ENCODE data around the gene HHIPL2.

DNA sequence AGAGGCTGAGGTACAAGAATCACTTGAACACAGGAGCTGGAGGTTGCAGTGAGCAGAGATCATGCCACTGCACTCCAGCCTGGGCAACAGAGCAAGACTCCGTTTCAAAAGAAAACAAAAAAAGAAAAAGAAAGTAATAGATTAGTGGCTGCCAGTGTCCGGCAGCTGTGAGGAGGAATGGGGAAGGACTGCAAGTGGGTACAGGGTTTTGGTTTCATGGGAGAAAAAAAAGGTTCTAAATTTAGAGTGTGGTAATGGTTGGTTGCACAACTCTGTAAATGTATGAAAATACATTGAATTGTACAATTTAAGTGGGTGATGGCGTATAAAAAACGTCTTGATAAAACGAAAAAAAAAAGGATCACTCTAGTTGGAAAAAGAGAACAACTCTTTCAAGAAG lies 35.2 kb upstream of the HHIPL2 start:
- TF ChIP-seq, protein P1, sequence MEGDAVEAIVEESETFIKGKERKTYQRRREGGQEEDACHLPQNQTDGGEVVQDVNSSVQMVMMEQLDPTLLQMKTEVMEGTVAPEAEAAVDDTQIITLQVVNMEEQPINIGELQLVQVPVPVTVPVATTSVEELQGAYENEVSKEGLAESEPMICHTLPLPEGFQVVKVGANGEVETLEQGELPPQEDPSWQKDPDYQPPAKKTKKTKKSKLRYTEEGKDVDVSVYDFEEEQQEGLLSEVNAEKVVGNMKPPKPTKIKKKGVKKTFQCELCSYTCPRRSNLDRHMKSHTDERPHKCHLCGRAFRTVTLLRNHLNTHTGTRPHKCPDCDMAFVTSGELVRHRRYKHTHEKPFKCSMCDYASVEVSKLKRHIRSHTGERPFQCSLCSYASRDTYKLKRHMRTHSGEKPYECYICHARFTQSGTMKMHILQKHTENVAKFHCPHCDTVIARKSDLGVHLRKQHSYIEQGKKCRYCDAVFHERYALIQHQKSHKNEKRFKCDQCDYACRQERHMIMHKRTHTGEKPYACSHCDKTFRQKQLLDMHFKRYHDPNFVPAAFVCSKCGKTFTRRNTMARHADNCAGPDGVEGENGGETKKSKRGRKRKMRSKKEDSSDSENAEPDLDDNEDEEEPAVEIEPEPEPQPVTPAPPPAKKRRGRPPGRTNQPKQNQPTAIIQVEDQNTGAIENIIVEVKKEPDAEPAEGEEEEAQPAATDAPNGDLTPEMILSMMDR (IDR thresholded peaks at IDR 0.05) = no peak
- no peak for TF ChIP-seq POLR2A (IDR thresholded peaks at IDR 0.05)
